ENCODE results near the gene PABPC1L.

DNA sequence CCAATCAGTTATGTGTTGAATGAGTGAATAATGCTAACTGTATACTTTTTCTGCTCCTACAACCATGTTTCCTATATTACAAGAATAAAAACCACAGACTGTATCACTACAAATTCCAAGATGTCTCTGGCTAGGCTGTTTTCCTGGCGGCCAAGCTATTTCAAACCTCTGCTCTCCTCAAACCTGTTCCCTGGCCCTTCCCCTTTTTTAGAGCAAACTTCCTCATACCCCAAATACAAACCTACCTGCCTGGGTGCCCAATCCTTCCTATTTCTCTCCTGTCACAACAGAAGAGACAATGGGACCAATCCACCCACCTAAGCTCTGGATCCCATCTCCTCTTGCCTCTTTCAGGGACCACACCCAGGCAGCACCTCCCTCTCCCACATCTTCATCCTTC, 42.9 kb downstream of the PABPC1L start:
- TF ChIP-seq, protein P1, sequence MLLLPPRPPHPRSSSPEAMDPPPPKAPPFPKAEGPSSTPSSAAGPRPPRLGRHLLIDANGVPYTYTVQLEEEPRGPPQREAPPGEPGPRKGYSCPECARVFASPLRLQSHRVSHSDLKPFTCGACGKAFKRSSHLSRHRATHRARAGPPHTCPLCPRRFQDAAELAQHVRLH (tag by site-specific recombination; IDR thresholded peaks at IDR 0.05): no peak
- TF ChIP-seq, protein P2, sequence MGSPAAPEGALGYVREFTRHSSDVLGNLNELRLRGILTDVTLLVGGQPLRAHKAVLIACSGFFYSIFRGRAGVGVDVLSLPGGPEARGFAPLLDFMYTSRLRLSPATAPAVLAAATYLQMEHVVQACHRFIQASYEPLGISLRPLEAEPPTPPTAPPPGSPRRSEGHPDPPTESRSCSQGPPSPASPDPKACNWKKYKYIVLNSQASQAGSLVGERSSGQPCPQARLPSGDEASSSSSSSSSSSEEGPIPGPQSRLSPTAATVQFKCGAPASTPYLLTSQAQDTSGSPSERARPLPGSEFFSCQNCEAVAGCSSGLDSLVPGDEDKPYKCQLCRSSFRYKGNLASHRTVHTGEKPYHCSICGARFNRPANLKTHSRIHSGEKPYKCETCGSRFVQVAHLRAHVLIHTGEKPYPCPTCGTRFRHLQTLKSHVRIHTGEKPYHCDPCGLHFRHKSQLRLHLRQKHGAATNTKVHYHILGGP (tag by site-specific recombination; IDR thresholded peaks at IDR 0.05): no peak
- TF ChIP-seq, protein P3, sequence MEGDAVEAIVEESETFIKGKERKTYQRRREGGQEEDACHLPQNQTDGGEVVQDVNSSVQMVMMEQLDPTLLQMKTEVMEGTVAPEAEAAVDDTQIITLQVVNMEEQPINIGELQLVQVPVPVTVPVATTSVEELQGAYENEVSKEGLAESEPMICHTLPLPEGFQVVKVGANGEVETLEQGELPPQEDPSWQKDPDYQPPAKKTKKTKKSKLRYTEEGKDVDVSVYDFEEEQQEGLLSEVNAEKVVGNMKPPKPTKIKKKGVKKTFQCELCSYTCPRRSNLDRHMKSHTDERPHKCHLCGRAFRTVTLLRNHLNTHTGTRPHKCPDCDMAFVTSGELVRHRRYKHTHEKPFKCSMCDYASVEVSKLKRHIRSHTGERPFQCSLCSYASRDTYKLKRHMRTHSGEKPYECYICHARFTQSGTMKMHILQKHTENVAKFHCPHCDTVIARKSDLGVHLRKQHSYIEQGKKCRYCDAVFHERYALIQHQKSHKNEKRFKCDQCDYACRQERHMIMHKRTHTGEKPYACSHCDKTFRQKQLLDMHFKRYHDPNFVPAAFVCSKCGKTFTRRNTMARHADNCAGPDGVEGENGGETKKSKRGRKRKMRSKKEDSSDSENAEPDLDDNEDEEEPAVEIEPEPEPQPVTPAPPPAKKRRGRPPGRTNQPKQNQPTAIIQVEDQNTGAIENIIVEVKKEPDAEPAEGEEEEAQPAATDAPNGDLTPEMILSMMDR (tag by site-specific recombination; IDR thresholded peaks at IDR 0.05): no peak
- TF ChIP-seq ZNF214 (tag by site-specific recombination; IDR thresholded peaks at IDR 0.05; ENCODE audit: borderline replicate concordance) (no peak), ZNF747 (tag by site-specific recombination; IDR thresholded peaks at IDR 0.05) (no peak), ZNF404 (tag by site-specific recombination; IDR thresholded peaks at IDR 0.05) (no peak), TCF7L2 (IDR thresholded peaks at IDR 0.05; ENCODE audit: borderline replicate concordance, low read depth, low read length) (no peak), RBAK (tag by site-specific recombination; IDR thresholded peaks at IDR 0.05) (no peak), ZFP3 (tag by site-specific recombination; IDR thresholded peaks at IDR 0.05; ENCODE audit: low read depth) (no peak), EGR2 (tag by site-specific recombination; IDR thresholded peaks at IDR 0.05; ENCODE audit: low read depth) (no peak)
